Adrenal gland (tissue), 5 donors: ENCODE data around the gene FLRT3.

ENCODE experiments used
- CTCF ChIP-seq, 6 experiments: fragments of 450-650 bp in 4 of 6; fragments of 200-600 bp in 2 of 6; sonication (generic) in 1 of 6; IDR thresholded peaks; 1 replicate in 5 of 6; 2 replicates in 1 of 6; pipeline versions ENCODE4 v1.5.1 to v1.8.0; 2016 to 2021; ENCODE audit warnings: antibody characterized with exemption in 6 of 6, mild to moderate bottlenecking in 2 of 6, moderate library complexity in 1 of 6
- POLR2A ChIP-seq, 2 donors: fragments of 450-650 bp; IDR thresholded peaks; one replicate each; pipeline ENCODE4 v1.6.1; 2017; ENCODE audit warnings: antibody characterized with exemption in 2 of 2, mild to moderate bottlenecking in 2 of 2, moderate library complexity in 1 of 2
- donor health status: DM: no; HTN: no; CAD: no.

GRCh38 chr20:14295770-14296309, 41.6 kb downstream of the FLRT3 start:
- TF ChIP-seq POLR2A (IDR thresholded peaks at IDR 0.05) (no peak), CTCF (IDR thresholded peaks at IDR 0.05) (no peak)
